MM.1S (cell line): ENCODE data around the gene IL19.

Experiments used
- DNase-seq: peaks from one replicate; pipeline ENCODE4 v3.0.0-alpha.2; 2015
- H2AFZ ChIP-seq: fragments of 300-600 bp; sonication (generic); 2 replicates; pipeline ENCODE4 v1.6.0; 2016; ENCODE audit warnings: antibody characterized with exemption, low read length
- H3F3A ChIP-seq: fragments of 300-600 bp; sonication (generic); 2 replicates; pipeline ENCODE4 v1.6.1; 2016; ENCODE audit warnings: mild to moderate bottlenecking, antibody characterized with exemption, low read length, moderate library complexity, mixed read lengths; ENCODE audit not compliant: insufficient read depth
- H3K27ac ChIP-seq: fragments of 300-600 bp; sonication (generic); 2 replicates; pipeline ENCODE4 v1.5.1; 2016; ENCODE audit warnings: mild to moderate bottlenecking, low read length
- H3K27me3 ChIP-seq: fragments of 300-600 bp; sonication (generic); replicated peaks from 2 replicates; pipeline ENCODE4 v1.6.0; 2016; ENCODE audit warnings: low read length; ENCODE audit not compliant: insufficient read depth
- H3K36me3 ChIP-seq: fragments of 300-600 bp; sonication (generic); replicated peaks from 2 replicates; pipeline ENCODE4 v1.6.1; 2016; ENCODE audit warnings: mild to moderate bottlenecking, low read length, mixed read lengths; ENCODE audit not compliant: insufficient read depth
- H3K4me1 ChIP-seq: fragments of 300-600 bp; sonication (generic); 2 replicates; pipeline ENCODE4 v1.6.1; 2016; ENCODE audit warnings: low read length, mixed read lengths
- H3K4me2 ChIP-seq: fragments of 300-600 bp; sonication (generic); 2 replicates; pipeline ENCODE4 v1.6.0; 2016; ENCODE audit warnings: low read depth, low read length
- H3K4me3 ChIP-seq: fragments of 300-600 bp; sonication (generic); 2 replicates; pipeline ENCODE4 v1.5.1; 2016; ENCODE audit warnings: low read length, mixed read lengths
- H3K79me2 ChIP-seq: fragments of 300-600 bp; sonication (generic); 2 replicates; pipeline ENCODE4 v1.6.1; 2016; ENCODE audit warnings: mixed run types, low read length, mixed read lengths
- H3K9ac ChIP-seq: fragments of 300-600 bp; sonication (generic); 2 replicates; pipeline ENCODE4 v1.6.1; 2016; ENCODE audit warnings: low read length, mixed read lengths
- H3K9me2 ChIP-seq: fragments of 300-600 bp; sonication (generic); replicated peaks from 2 replicates; pipeline ENCODE4 v1.6.1; 2016; ENCODE audit warnings: mild to moderate bottlenecking, low read length, mixed read lengths; ENCODE audit not compliant: insufficient read depth
- H3K9me3 ChIP-seq: fragments of 300-600 bp; sonication (generic); replicated peaks from 2 replicates; pipeline ENCODE4 v1.6.1; 2016; ENCODE audit warnings: mild to moderate bottlenecking, low read length, mixed read lengths; ENCODE audit not compliant: insufficient read depth
- H4K20me1 ChIP-seq: fragments of 300-600 bp; sonication (generic); 2 replicates; pipeline ENCODE4 v1.6.1; 2016; ENCODE audit warnings: mild to moderate bottlenecking, low read length, moderate library complexity, mixed read lengths; ENCODE audit not compliant: insufficient read depth
- EZH2 ChIP-seq: fragments of 300-600 bp; sonication (generic); optimal IDR thresholded peaks from 2 replicates; pipeline ENCODE3; 2017; ENCODE audit warnings: low read depth, mild to moderate bottlenecking, antibody characterized with exemption, low read length, mixed read lengths
- EZH2phosphoT487 ChIP-seq: fragments of 300-600 bp; sonication (generic); IDR thresholded peaks from 2 replicates; pipeline ENCODE4 v1.6.1; 2018; ENCODE audit warnings: antibody characterized with exemption, low read length
- TF ChIP-seq, protein P1 (sequence below): fragments of 300-600 bp; sonication (generic); IDR thresholded peaks from 2 replicates; pipeline ENCODE4 v1.5.1; 2016; ENCODE audit warnings: antibody characterized with exemption, low read length, mixed read lengths

Gene IL19

DNA sequence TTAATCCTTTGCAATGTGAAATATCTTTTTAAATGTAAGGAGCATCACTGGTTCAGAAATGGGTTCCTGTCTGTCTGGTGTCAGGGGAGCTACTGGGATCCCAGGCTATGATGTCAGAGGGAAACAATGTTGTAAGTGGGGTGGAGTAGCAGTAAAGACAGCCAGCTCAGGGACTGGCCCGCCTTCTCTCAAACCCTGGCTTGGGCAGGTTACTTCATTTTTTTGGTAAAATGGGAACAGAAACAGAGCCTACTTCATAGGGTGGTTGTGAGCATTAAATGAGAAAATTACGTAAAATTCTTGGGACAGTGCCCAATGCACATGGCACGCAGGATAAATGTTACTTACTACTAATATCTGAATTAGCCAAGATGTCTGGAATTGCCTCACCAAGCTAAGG lies 64.1 kb downstream of the IL19 start:
- Histone ChIP-seq H3K27me3 (no peaks in the 10 kb centered on the region), H3K36me3 (no peaks in the 10 kb centered on the region), H3K79me2 (no peaks in the 10 kb centered on the region), H3F3A (peaks cover 20% of the 10 kb centered on the region), H3K4me3 (no peak overlapping the region), H3K4me2 (no peak overlapping the region), H3K9ac (no peak overlapping the region), H4K20me1 (no peaks in the 10 kb centered on the region), H2AFZ (no peak overlapping the region), H3K4me1 (peaks cover 46% of the 10 kb centered on the region), H3K27ac (no peak overlapping the region), H3K9me3 (no peaks in the 10 kb centered on the region), H3K9me2 (no peaks in the 10 kb centered on the region)
- DNase-seq: no peak
- no peak for TF ChIP-seq EZH2phosphoT487
- no peak for TF ChIP-seq EZH2
- TF ChIP-seq, protein P1, sequence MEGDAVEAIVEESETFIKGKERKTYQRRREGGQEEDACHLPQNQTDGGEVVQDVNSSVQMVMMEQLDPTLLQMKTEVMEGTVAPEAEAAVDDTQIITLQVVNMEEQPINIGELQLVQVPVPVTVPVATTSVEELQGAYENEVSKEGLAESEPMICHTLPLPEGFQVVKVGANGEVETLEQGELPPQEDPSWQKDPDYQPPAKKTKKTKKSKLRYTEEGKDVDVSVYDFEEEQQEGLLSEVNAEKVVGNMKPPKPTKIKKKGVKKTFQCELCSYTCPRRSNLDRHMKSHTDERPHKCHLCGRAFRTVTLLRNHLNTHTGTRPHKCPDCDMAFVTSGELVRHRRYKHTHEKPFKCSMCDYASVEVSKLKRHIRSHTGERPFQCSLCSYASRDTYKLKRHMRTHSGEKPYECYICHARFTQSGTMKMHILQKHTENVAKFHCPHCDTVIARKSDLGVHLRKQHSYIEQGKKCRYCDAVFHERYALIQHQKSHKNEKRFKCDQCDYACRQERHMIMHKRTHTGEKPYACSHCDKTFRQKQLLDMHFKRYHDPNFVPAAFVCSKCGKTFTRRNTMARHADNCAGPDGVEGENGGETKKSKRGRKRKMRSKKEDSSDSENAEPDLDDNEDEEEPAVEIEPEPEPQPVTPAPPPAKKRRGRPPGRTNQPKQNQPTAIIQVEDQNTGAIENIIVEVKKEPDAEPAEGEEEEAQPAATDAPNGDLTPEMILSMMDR: no peak

- no peaks in the 10 kb centered on the region for H3K27me3 ChIP-seq
- H3K79me2 ChIP-seq: no peaks in the 10 kb centered on the region
- H3F3A ChIP-seq: peaks cover 20% of the 10 kb centered on the region
- H3K4me1 ChIP-seq: peaks cover 41% of the 10 kb centered on the region
- no peak overlapping the region for H3K4me3 ChIP-seq
- no peaks in the 10 kb centered on the region for H3K36me3 ChIP-seq
- H3K4me2 ChIP-seq: no peak overlapping the region
- no peaks in the 10 kb centered on the region for H4K20me1 ChIP-seq
- H3K27ac ChIP-seq: no peak overlapping the region
- no peak overlapping the region for H3K9ac ChIP-seq
- no peaks in the 10 kb centered on the region for H3K9me3 ChIP-seq
- TF ChIP-seq EZH2phosphoT487: no peak
- TF ChIP-seq EZH2: no peak
- TF ChIP-seq, protein P1: no peak
- no peak overlapping the region for H2AFZ ChIP-seq
- no peak for DNase-seq
- no peaks in the 10 kb centered on the region for H3K9me2 ChIP-seq
Measured at GRCh38 chr1:206835186-206835585, 64.6 kb downstream of the IL19 start.

GRCh38 chr1:206836111-206836510 lies 65.5 kb downstream of the IL19 start:
- no peak overlapping the region for H3K4me2 ChIP-seq
- H3F3A ChIP-seq: peaks cover 20% of the 10 kb centered on the region
- no peaks in the 10 kb centered on the region for H3K36me3 ChIP-seq
- H3K4me3 ChIP-seq: no peak overlapping the region
- DNase-seq: no peak
- no peaks in the 10 kb centered on the region for H3K79me2 ChIP-seq
- H3K9me2 ChIP-seq: no peaks in the 10 kb centered on the region
- H2AFZ ChIP-seq: no peak overlapping the region
- no peaks in the 10 kb centered on the region for H4K20me1 ChIP-seq
- H3K9ac ChIP-seq: no peak overlapping the region
- peaks cover 37% of the 10 kb centered on the region for H3K4me1 ChIP-seq
- TF ChIP-seq, protein P1: no peak
- TF ChIP-seq EZH2phosphoT487 (no peak), EZH2 (no peak)
- H3K9me3 ChIP-seq: no peaks in the 10 kb centered on the region
- H3K27me3 ChIP-seq: no peaks in the 10 kb centered on the region
- H3K27ac ChIP-seq: no peak overlapping the region
